Measurements from ENCODE around the gene INVS. TPM values are rescaled to one million over a fixed set of nuclear protein-coding genes. Genes with fewer than 3 reads are reported as not detected.

Gene INVS
- total and polyA plus RNA-seq, 2 of the 4 experiments (the other 2 are of a cell fraction): 9.2 to 33.5 TPM

GRCh38 chr9:100092066-100092465 lies 7.0 kb upstream of the INVS start:
- intact Hi-C loops (cut with micrococcal nuclease): loop anchor here (10.0 kb wide), 1 partner anchor 503 kb away; no protein-coding TSS in a partner anchor
- in situ Hi-C loops (cut with MboI; ENCODE audit: low sequenced_read_pairs): no loop called here
- Histone ChIP-seq H3K56ac (ENCODE audit: extremely low read depth, insufficient read depth, low read length) (no peak overlapping the region), H2BK120ac (ENCODE audit: low read depth, low read length) (no peak overlapping the region), H4K20me1 (ENCODE audit: insufficient read depth, low read length) (peaks cover 50% of the 10 kb centered on the region; the same call in 1 of the 2 replicates), H3K4me3 (ENCODE audit: insufficient read depth, low read depth, low read length) (no peak overlapping the region), H3K4me2 (ENCODE audit: low read depth, low read length) (no peak overlapping the region), H4K8ac (ENCODE audit: low read depth in 2 of 2, low read length in 2 of 2) (no peak overlapping the region), H3K4me1 (ENCODE audit: control insufficient read depth, insufficient read depth, low read length) (peaks cover 5% of the 10 kb centered on the region), H3K36me3 (ENCODE audit: control insufficient read depth, insufficient read depth, low read length) (no peaks in the 10 kb centered on the region), H3K9ac (ENCODE audit: low read depth, low read length) (no peak overlapping the region), H3K23ac (ENCODE audit: low read depth, low read length) (no peak overlapping the region), H4K5ac (ENCODE audit: low read depth, low read length) (no peak overlapping the region), H2AK5ac (ENCODE audit: low read depth, low read length) (no peak overlapping the region), H2AFZ (replicated peaks; ENCODE audit: low read length, poor library complexity) (no peak overlapping the region), H2BK15ac (ENCODE audit: low read depth, low read length) (no peak overlapping the region), H3K9me3 (ENCODE audit: control insufficient read depth, insufficient read depth, low read length) (no peaks in the 10 kb centered on the region), H3K27me3 (ENCODE audit: control insufficient read depth, insufficient read depth, low read length) (no peaks in the 10 kb centered on the region), H3K18ac (ENCODE audit: low read depth, low read length) (no peak overlapping the region), H3K14ac (replicated peaks; ENCODE audit: low read depth, low read length) (no peak overlapping the region), H4K91ac (ENCODE audit: insufficient read depth, low read depth, low read length) (no peak overlapping the region), H3K27ac (ENCODE audit: insufficient read depth, low read length) (no peak overlapping the region), H2AK9ac (replicated peaks; ENCODE audit: low read depth, low read length, poor library complexity) (no peak overlapping the region), H3K79me1 (ENCODE audit: low read depth in 1 of 2, low read length in 2 of 2) (peaks cover 15 to 50% of the 10 kb centered on the region in 2 experiments; a peak in 3 of 4 replicates), H3K9me1 (ENCODE audit: insufficient read depth, low read length) (no peaks in the 10 kb centered on the region), H3K4ac (ENCODE audit: low read depth, low read length) (no peak overlapping the region), H2BK20ac (ENCODE audit: low read depth, low read length) (no peak overlapping the region), H2BK5ac (ENCODE audit: low read depth, low read length, poor library complexity, severe bottlenecking) (no peak overlapping the region)
- dilution Hi-C loops (cut with HindIII; ENCODE audit: low sequenced_read_pairs, unreplicated experiment): no loop called here
- DNase-seq (no peak), ATAC-seq (ENCODE audit: low read depth) (no peak)
- no peak for TF ChIP-seq CTCF (conservative IDR thresholded peaks at IDR 0.05; ENCODE audit: low read depth, low read length)
- TF ChIP-seq FOS (IDR thresholded peaks at IDR 0.05; ENCODE audit: low read depth, low read length): no peak
- no peak for TF ChIP-seq MAFK (IDR thresholded peaks at IDR 0.05; ENCODE audit: low read depth, low read length)
- no peak for TF ChIP-seq MAZ (IDR thresholded peaks at IDR 0.05; ENCODE audit: borderline replicate concordance, low read depth, low read length)
- TF ChIP-seq ELK1 (IDR thresholded peaks at IDR 0.05; ENCODE audit: borderline replicate concordance, low read depth, low read length): no peak
- TF ChIP-seq RFX5 (IDR thresholded peaks at IDR 0.05; ENCODE audit: low read depth, low read length): no peak
- WGBS, 2 experiments (ENCODE audit: extremely low coverage in 2 of 2, insufficient read length in 1 of 2): no CpG with 5 or more reads among the region's 1 CpG
- ChIA-PET POLR2A (ENCODE audit: unreplicated experiment) (no interaction called here), CTCF (no interaction called here)
- no TSS peak for BruUV-seq (replicated peaks)
